H1 (cell line): ENCODE measurements around the gene PCGF3. TPM values are rescaled to one million over a fixed set of nuclear protein-coding genes. Genes with fewer than 3 reads are reported as not detected.

ENCODE experiments used
- RBBP5 ChIP-seq: IDR thresholded peaks from 2 replicates; pipeline ENCODE4 v1.7.1; 2012; ENCODE audit warnings: low read depth, mild to moderate bottlenecking, inconsistent platforms, low read length, moderate library complexity, borderline replicate concordance
- RXRA ChIP-seq: IDR thresholded peaks from 2 replicates; pipeline ENCODE4 v1.6.1; 2011; ENCODE audit warnings: low read depth, mild to moderate bottlenecking, low read length, moderate library complexity; ENCODE audit not compliant: insufficient read depth
- SIN3A ChIP-seq, 2 experiments: IDR thresholded peaks in 1 of 2; conservative IDR thresholded peaks in 1 of 2; 2 replicates each; pipeline ENCODE4 v1.6.1; 2011 to 2012; ENCODE audit warnings: low read length in 2 of 2, improper control_type of control experiment in 1 of 2, low read depth in 1 of 2, mild to moderate bottlenecking in 1 of 2
- SIRT6 ChIP-seq: IDR thresholded peaks from one replicate; pipeline ENCODE4 v1.7.1; 2012; ENCODE audit warnings: low read length, inconsistent platforms
- SP1 ChIP-seq: IDR thresholded peaks from 2 replicates; pipeline ENCODE4 v1.6.1; 2011; ENCODE audit warnings: low read depth, low read length
- SRF ChIP-seq: IDR thresholded peaks from 2 replicates; pipeline ENCODE4 v1.6.1; 2011; ENCODE audit warnings: mild to moderate bottlenecking, low read depth, low read length, moderate library complexity
- TBP ChIP-seq: IDR thresholded peaks from 2 replicates; pipeline ENCODE4 v1.6.1; 2011; ENCODE audit warnings: low read depth, low read length, improper control_type of control experiment
- YY1 ChIP-seq: IDR thresholded peaks from 2 replicates; pipeline ENCODE4 v1.6.1; 2011; ENCODE audit warnings: low read depth, mild to moderate bottlenecking, low read length
- polyA plus RNA-seq, 7 experiments: library from polyadenylated mRNA; depleted of rRNA in 3 of 7; stranded (reverse) in 5 of 7; unstranded in 2 of 7; fragments of >200 nt in 5 of 7; fragments of 200-250 nt in 2 of 7; gene quantifications; 1 replicate in 5 of 7; 2 replicates in 1 of 7; 4 replicates in 1 of 7; pipeline versions ENCODE4 v1.2.1 to v1.2.3, GENCODE V29; 2011 to 2013; ENCODE audit warnings: missing spikeins in 2 of 7, mixed read lengths in 2 of 7
- total RNA-seq: library from RNA; stranded (reverse); fragmentation: NEBNext Ultra II Directional; extraction: Animal tissue kit (Norgen Biotek cat#: 25700); gene quantifications from 2 replicates; pipeline ENCODE4 v1.2.1, GENCODE V29; 2021
- TF ChIP-seq, protein P1 (sequence below): fragments of 300-600 bp; sonication (generic); IDR thresholded peaks from 2 replicates; pipeline ENCODE4 v1.7.1; 2012; ENCODE audit warnings: low read length, moderate library complexity, mild to moderate bottlenecking, inconsistent platforms; ENCODE audit not compliant: insufficient replicate concordance
- TF ChIP-seq, protein P2 (sequence below): IDR thresholded peaks from 2 replicates; pipeline ENCODE4 v1.6.1; 2011; ENCODE audit warnings: low read length, improper control_type of control experiment

Gene PCGF3
- total and polyA plus RNA-seq, 2 of the 8 experiments (the other 6 are each of a cell fraction or from before 2014, with no cell fraction given) = 52.7 to 52.9 TPM

DNA sequence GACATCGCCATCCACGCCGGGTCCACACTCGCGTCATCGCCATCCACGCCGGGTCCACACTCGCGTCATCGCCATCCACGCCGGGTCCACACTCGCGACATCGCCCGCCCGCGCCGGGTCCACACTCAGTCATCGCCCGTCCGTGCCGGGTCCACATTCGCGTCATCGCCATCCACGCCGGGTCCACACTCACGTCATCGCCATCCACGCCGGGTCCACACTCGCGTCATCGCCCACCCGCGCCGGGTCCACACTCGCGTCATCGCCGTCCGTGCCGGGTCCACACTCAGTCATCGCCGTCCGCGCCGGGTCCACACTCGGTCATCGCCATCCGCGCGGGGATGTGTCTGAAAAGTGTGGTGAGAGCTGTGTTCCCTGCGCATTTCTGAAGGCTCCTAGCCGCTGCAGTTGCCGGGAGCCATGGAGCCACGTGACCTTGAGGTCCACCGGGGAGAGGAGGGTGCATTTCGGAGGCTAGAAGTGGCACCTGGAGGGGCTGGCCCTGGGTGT, 17.3 kb downstream of the PCGF3 start (continued):
- TF ChIP-seq, protein P1, sequence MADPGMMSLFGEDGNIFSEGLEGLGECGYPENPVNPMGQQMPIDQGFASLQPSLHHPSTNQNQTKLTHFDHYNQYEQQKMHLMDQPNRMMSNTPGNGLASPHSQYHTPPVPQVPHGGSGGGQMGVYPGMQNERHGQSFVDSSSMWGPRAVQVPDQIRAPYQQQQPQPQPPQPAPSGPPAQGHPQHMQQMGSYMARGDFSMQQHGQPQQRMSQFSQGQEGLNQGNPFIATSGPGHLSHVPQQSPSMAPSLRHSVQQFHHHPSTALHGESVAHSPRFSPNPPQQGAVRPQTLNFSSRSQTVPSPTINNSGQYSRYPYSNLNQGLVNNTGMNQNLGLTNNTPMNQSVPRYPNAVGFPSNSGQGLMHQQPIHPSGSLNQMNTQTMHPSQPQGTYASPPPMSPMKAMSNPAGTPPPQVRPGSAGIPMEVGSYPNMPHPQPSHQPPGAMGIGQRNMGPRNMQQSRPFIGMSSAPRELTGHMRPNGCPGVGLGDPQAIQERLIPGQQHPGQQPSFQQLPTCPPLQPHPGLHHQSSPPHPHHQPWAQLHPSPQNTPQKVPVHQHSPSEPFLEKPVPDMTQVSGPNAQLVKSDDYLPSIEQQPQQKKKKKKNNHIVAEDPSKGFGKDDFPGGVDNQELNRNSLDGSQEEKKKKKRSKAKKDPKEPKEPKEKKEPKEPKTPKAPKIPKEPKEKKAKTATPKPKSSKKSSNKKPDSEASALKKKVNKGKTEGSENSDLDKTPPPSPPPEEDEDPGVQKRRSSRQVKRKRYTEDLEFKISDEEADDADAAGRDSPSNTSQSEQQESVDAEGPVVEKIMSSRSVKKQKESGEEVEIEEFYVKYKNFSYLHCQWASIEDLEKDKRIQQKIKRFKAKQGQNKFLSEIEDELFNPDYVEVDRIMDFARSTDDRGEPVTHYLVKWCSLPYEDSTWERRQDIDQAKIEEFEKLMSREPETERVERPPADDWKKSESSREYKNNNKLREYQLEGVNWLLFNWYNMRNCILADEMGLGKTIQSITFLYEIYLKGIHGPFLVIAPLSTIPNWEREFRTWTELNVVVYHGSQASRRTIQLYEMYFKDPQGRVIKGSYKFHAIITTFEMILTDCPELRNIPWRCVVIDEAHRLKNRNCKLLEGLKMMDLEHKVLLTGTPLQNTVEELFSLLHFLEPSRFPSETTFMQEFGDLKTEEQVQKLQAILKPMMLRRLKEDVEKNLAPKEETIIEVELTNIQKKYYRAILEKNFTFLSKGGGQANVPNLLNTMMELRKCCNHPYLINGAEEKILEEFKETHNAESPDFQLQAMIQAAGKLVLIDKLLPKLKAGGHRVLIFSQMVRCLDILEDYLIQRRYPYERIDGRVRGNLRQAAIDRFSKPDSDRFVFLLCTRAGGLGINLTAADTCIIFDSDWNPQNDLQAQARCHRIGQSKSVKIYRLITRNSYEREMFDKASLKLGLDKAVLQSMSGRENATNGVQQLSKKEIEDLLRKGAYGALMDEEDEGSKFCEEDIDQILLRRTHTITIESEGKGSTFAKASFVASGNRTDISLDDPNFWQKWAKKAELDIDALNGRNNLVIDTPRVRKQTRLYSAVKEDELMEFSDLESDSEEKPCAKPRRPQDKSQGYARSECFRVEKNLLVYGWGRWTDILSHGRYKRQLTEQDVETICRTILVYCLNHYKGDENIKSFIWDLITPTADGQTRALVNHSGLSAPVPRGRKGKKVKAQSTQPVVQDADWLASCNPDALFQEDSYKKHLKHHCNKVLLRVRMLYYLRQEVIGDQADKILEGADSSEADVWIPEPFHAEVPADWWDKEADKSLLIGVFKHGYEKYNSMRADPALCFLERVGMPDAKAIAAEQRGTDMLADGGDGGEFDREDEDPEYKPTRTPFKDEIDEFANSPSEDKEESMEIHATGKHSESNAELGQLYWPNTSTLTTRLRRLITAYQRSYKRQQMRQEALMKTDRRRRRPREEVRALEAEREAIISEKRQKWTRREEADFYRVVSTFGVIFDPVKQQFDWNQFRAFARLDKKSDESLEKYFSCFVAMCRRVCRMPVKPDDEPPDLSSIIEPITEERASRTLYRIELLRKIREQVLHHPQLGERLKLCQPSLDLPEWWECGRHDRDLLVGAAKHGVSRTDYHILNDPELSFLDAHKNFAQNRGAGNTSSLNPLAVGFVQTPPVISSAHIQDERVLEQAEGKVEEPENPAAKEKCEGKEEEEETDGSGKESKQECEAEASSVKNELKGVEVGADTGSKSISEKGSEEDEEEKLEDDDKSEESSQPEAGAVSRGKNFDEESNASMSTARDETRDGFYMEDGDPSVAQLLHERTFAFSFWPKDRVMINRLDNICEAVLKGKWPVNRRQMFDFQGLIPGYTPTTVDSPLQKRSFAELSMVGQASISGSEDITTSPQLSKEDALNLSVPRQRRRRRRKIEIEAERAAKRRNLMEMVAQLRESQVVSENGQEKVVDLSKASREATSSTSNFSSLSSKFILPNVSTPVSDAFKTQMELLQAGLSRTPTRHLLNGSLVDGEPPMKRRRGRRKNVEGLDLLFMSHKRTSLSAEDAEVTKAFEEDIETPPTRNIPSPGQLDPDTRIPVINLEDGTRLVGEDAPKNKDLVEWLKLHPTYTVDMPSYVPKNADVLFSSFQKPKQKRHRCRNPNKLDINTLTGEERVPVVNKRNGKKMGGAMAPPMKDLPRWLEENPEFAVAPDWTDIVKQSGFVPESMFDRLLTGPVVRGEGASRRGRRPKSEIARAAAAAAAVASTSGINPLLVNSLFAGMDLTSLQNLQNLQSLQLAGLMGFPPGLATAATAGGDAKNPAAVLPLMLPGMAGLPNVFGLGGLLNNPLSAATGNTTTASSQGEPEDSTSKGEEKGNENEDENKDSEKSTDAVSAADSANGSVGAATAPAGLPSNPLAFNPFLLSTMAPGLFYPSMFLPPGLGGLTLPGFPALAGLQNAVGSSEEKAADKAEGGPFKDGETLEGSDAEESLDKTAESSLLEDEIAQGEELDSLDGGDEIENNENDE = no peak
- TF ChIP-seq SIRT6 (no peak), TBP (no peak), RBBP5 (no peak), YY1 (no peak), SIN3A (conservative IDR thresholded peaks at IDR 0.05 in 1 of 2, IDR thresholded peaks at IDR 0.05 in 1 of 2; ENCODE audit: low read depth in 1 of 2, low read length in 2 of 2) (no peak), SRF (no peak), RXRA (no peak), SP1 (no peak)
- TF ChIP-seq, protein P2, sequence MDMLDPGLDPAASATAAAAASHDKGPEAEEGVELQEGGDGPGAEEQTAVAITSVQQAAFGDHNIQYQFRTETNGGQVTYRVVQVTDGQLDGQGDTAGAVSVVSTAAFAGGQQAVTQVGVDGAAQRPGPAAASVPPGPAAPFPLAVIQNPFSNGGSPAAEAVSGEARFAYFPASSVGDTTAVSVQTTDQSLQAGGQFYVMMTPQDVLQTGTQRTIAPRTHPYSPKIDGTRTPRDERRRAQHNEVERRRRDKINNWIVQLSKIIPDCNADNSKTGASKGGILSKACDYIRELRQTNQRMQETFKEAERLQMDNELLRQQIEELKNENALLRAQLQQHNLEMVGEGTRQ = no peak
